DND-41 (cell line): Measurements from ENCODE around the gene B3GNT7.
A peak's percentile ranks its signal among the peaks of the same experiment; 100 is the strongest.

ENCODE experiments used
- ATAC-seq: fragments of 200-7000 bp; cut with Tn5 transposase; 3 replicates; pipeline ENCODE4 v1.9.1; 2021; ENCODE audit warnings: low read depth; ENCODE audit not compliant: insufficient read depth
- DNase-seq: peaks from one replicate; pipeline ENCODE4 v3.0.0-alpha.2; 2020
- H2AFZ ChIP-seq: 2 replicates; pipeline ENCODE4 v1.6.0; 2012; ENCODE audit warnings: low read depth, low read length
- H3K27ac ChIP-seq: 2 replicates; pipeline ENCODE4 v1.5.1; 2012; ENCODE audit warnings: low read length, inconsistent platforms
- H3K27me3 ChIP-seq: fragments of 200-600 bp; sonication (generic); 2 replicates; pipeline ENCODE4 v1.6.0; 2012; ENCODE audit warnings: low read length, mild to moderate bottlenecking, inconsistent platforms; ENCODE audit not compliant: insufficient read depth, poor library complexity
- H3K36me3 ChIP-seq: 2 replicates; pipeline ENCODE4 v1.5.1; 2012; ENCODE audit warnings: low read length, inconsistent platforms; ENCODE audit not compliant: insufficient read depth
- H3K4me1 ChIP-seq: 2 replicates; pipeline ENCODE4 v1.5.1; 2012; ENCODE audit warnings: mild to moderate bottlenecking, low read length; ENCODE audit not compliant: insufficient read depth
- H3K4me2 ChIP-seq: 2 replicates; pipeline ENCODE4 v1.6.0; 2012; ENCODE audit warnings: mild to moderate bottlenecking, moderate library complexity, low read length, inconsistent platforms; ENCODE audit not compliant: insufficient read depth
- H3K4me3 ChIP-seq, 2 experiments: fragments of 200-600 bp in 1 of 2; shearing (Covaris generic) in 1 of 2; 2 replicates each; pipeline ENCODE4 v1.5.1; 2012 to 2016; ENCODE audit warnings: inconsistent platforms in 2 of 2, low read length in 2 of 2, mild to moderate bottlenecking in 2 of 2, low read depth in 1 of 2, moderate library complexity in 1 of 2
- H3K79me2 ChIP-seq: 2 replicates; pipeline ENCODE4 v1.6.0; 2012; ENCODE audit warnings: low read length, inconsistent platforms; ENCODE audit not compliant: insufficient read depth
- H3K9ac ChIP-seq: 2 replicates; pipeline ENCODE4 v1.6.0; 2012; ENCODE audit warnings: low read depth, mild to moderate bottlenecking, inconsistent platforms, low read length, moderate library complexity
- H3K9me3 ChIP-seq: 2 replicates; pipeline ENCODE4 v1.5.1; 2012; ENCODE audit warnings: low read length, moderate library complexity, mild to moderate bottlenecking, inconsistent platforms; ENCODE audit not compliant: insufficient read depth, severe bottlenecking
- H4K20me1 ChIP-seq: 2 replicates; pipeline ENCODE4 v1.6.0; 2012; ENCODE audit warnings: low read length; ENCODE audit not compliant: insufficient read depth
- EZH2 ChIP-seq: IDR thresholded peaks from 3 replicates; pipeline ENCODE4 v1.6.1; 2012; ENCODE audit warnings: borderline replicate concordance, low read depth, mild to moderate bottlenecking, moderate library complexity, low read length, inconsistent platforms; ENCODE audit not compliant: severe bottlenecking
- TF ChIP-seq, protein P1 (sequence below): IDR thresholded peaks from 2 replicates; pipeline ENCODE4 v1.5.1; 2012; ENCODE audit warnings: borderline replicate concordance, low read length, moderate library complexity, mild to moderate bottlenecking; ENCODE audit not compliant: poor library complexity, severe bottlenecking; ENCODE audit errors: extremely low read depth

The B3GNT7 gene

DNA sequence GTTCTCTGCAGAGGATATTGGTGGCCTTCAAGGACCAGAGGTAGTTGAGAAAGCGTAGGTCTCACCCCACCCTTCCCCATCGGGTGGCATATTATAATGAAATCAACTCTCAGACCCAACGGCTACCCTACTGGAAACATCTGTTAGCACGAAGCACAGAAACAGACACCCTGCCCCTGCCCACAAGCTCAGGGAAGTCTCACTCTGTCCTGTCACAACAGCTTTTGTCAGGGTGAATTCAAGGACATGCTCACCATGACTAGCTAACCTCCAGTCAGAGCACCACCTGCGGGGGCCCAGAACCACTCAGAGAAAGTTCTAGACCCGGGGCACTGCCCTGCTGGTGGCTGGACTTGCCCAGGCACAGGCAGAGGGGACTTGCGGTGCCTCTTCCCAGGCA lies 3.5 kb upstream of the B3GNT7 start:
- DNase-seq, result no peak
- no peaks in the 10 kb centered on the region; the same call in 1 of the 2 replicates for H4K20me1 ChIP-seq
- TF ChIP-seq, protein P1, sequence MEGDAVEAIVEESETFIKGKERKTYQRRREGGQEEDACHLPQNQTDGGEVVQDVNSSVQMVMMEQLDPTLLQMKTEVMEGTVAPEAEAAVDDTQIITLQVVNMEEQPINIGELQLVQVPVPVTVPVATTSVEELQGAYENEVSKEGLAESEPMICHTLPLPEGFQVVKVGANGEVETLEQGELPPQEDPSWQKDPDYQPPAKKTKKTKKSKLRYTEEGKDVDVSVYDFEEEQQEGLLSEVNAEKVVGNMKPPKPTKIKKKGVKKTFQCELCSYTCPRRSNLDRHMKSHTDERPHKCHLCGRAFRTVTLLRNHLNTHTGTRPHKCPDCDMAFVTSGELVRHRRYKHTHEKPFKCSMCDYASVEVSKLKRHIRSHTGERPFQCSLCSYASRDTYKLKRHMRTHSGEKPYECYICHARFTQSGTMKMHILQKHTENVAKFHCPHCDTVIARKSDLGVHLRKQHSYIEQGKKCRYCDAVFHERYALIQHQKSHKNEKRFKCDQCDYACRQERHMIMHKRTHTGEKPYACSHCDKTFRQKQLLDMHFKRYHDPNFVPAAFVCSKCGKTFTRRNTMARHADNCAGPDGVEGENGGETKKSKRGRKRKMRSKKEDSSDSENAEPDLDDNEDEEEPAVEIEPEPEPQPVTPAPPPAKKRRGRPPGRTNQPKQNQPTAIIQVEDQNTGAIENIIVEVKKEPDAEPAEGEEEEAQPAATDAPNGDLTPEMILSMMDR, result no peak
- no peak for TF ChIP-seq EZH2
- H3K9ac ChIP-seq, result no peak overlapping the region
- ATAC-seq, result 0 out of 3 replicates have a peak, but pooled peaks have one; percentile 8
- H3K27me3 ChIP-seq, result peaks cover 5% of the 10 kb centered on the region
- H2AFZ ChIP-seq, result no peak overlapping the region
- no peaks in the 10 kb centered on the region for H3K79me2 ChIP-seq
- H3K4me1 ChIP-seq, result no peaks in the 10 kb centered on the region
- no peak overlapping the region for H3K4me3 ChIP-seq
- H3K4me2 ChIP-seq, result no peak overlapping the region
- H3K27ac ChIP-seq, result no peak overlapping the region
- H3K9me3 ChIP-seq, result no peaks in the 10 kb centered on the region
- no peaks in the 10 kb centered on the region for H3K36me3 ChIP-seq

GRCh38 chr2:231392431-231393148 lies 2.9 kb upstream of the B3GNT7 start:
- Histone ChIP-seq H3K4me1 (no peaks in the 10 kb centered on the region), H3K9me3 (no peaks in the 10 kb centered on the region)

DNA sequence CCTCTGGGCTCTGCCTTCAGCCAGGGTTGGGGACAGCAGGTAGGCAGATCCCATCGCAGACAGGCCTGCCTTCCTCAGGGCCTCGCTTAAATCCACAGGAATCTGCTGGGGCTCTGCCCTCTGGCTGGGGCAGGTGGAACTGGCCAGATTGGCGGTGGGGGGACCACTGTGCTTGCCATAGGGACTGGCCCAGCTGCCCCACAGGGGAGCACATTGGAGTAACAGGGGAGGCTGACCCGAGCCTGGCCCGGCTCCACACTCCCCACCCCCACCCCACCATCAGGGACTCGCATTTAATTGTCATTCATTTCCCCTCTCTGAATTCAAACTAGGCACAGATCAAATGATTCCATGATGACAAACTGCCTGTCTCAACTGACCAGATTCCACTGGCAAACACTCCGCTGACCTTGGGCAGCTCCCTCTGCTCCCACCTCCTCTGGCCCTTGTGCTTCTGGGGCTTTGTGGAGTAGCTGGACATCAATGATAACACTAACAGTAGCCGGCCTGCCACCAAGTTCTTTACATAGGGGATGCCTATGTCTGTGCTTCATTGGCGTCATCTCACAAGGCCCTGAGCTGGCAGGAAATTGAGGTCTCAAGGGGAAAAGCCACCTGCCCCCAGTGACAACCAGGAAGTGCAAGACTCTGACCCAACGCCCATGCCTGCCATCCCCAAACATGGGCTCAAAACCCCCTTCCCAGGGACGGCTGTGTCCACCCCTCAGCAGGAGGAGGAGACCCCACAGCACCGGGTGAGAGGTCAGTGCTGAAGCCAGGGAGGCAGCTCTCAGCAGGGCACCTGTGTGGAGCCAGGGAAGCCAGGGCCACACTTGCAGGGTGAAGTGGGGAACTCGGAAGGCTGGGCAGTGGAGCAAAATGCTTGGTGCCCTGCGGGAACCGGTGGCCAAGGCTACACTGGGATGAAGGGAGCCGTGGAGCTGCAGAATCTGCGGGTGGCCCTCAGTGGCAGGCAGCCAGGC lies 2.1 kb upstream of the B3GNT7 start:
- ATAC-seq (peak; percentile 68; the same call in 2 of the 3 replicates), DNase-seq (peak; percentile 36)
- Histone ChIP-seq H3K27ac (no peak overlapping the region), H3K4me3 (no peak overlapping the region), H3K79me2 (no peaks in the 10 kb centered on the region), H3K9ac (no peak overlapping the region), H3K27me3 (peaks cover 5% of the 10 kb centered on the region), H3K9me3 (no peaks in the 10 kb centered on the region), H4K20me1 (no peaks in the 10 kb centered on the region; the same call in 1 of the 2 replicates), H3K36me3 (no peaks in the 10 kb centered on the region), H3K4me2 (no peak overlapping the region), H3K4me1 (no peaks in the 10 kb centered on the region), H2AFZ (peak overlapping the region; percentile 33)
- TF ChIP-seq, protein P1, result no peak
- TF ChIP-seq EZH2, result no peak

More at GRCh38 chr2:231392431-231393148, 2.9 kb upstream of the B3GNT7 start:
- no peak overlapping the region for H2AFZ ChIP-seq
- no peaks in the 10 kb centered on the region for H3K36me3 ChIP-seq
- no peak overlapping the region for H3K4me3 ChIP-seq
- TF ChIP-seq, protein P1, result no peak
- no peak for TF ChIP-seq EZH2
- H3K4me2 ChIP-seq, result no peak overlapping the region
- ATAC-seq (no peak), DNase-seq (no peak)
- no peak overlapping the region for H3K9ac ChIP-seq
- H3K79me2 ChIP-seq, result no peaks in the 10 kb centered on the region
- H4K20me1 ChIP-seq, result no peaks in the 10 kb centered on the region; the same call in 1 of the 2 replicates
- H3K27me3 ChIP-seq, result peaks cover 5% of the 10 kb centered on the region
- H3K27ac ChIP-seq, result no peak overlapping the region
